Stimulated activated CD8-positive, alpha-beta memory T cell treated with anti-CD3 and anti-CD28 coated beads, Interleukin-2, amount 100 ng/mL, for 1 hour (primary cell): ENCODE results near the gene PGD.
"Not testable (repeated sequence)": the region's sequence is repeated elsewhere in the genome, so short reads cannot be mapped to it uniquely, and the experiment has no call there.

Experiments
- DNase-seq, 2 donors: peaks; one replicate each; pipeline ENCODE4 v3.0.0-alpha.2; 2020; ENCODE audit warnings: low read depth in 2 of 2

PGD gene

GRCh38 chr1:10398734-10399443, at the start of gene PGD:
Gene PGD, plus strand, starts transcription at chr1:10399064. Its CDS starts 54 bp downstream, at chr1:10399118.
- DNase-seq, result peak; percentile 93 to 97

GRCh38 chr1:10353282-10353681, 45.6 kb upstream of the PGD start:
- no peak for DNase-seq

DNA sequence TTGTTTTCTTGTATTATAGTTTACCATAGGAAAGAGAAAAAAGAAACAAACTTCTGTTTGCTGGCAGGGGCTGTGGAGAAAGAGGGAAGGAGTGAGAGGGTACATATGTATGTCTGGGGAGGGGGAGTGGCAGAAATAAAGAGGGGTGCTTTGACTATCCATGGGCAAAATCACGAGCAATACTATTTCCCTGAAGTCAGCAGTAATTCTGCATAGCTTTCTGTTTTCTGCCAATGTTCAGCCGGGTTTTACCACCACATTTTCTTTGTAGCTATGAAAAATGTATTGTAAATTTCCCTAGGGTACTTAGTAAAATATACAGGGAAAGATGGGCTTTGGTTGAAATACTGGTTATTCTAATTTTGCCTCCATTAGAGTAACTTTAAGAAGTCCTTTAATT, 45.2 kb upstream of the PGD start:
- DNase-seq, result no peak

DNA sequence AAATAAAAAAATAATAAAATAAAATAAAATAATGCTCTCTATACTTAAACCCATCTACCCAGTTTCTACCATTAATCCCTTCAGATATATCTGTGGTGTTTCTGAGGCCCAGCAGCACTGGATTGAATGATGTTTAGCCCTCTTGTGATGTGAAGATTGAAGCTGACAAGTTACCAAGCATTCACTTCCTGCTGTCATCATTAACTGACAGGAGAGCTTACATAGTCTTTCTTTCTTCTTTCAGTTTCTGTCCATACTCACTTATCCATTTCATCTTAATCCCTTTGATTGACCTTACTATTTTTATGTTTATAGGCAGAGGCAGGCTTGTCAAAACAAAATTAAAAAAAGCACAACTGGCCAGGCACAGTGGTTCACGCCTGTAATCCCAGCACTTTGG, 38.8 kb upstream of the PGD start:
- no peak for DNase-seq

- DNase-seq, result no peak
These were observed 37.3 kb upstream of the PGD start for GRCh38 chr1:10361515-10361914.

GRCh38 chr1:10368194-10368593, 30.7 kb upstream of the PGD start:
- no peak for DNase-seq

DNA sequence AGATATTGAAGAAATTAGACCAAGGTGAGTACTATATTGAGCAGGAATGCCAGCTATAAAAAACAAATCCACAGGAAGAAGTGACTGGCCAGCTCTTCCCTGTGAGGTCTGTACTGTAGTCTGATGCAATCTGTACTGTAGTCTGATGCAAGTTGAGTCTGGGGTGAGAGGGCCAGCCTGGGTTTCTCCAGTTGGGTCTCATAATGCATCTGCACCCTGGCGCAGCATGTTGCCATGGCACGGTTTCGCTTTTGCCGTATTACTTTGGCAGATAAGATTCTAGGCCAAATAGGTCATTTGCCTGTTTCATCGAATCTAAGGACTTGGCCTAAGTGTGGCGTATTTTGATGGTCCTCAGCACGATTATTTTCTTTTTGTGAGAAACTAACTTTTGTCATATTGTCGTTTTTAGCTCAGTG, 24.4 kb upstream of the PGD start:
- DNase-seq, result no peak

DNA sequence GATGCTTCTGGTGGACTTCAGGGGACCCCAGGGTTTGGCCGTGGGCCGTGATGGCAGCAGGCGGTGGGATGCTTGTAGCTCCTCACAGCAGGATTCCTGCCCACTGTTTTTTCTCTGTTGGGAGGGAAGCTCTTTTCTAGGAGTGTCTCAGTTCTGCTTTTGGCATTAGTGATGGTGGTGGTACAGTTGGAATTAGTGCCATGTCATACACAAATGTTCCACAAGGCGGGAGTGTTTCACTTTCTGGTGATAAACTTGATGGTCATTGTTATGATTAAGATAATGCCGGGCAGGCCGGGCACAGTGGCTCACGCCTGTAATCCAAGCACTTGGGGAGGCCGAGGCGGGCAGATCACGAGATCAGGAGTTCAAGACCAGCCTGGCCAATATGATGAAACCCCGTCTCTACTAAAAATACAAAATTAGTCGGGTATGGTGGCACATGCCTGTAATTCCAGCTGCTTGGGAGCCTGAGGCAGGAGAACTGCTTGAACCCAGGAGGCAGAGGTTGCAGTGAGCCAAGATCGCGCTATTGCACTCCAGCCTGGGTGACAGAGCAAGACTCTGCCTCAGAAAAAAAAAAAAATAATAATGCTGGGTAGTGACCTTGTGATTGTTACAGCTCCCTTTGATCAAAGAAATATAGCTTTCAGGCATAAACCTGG, 21.4 kb upstream of the PGD start:
- DNase-seq, result not testable (repeated sequence)

GRCh38 chr1:10378081-10378841, 20.6 kb upstream of the PGD start:
- no peak for DNase-seq

DNA sequence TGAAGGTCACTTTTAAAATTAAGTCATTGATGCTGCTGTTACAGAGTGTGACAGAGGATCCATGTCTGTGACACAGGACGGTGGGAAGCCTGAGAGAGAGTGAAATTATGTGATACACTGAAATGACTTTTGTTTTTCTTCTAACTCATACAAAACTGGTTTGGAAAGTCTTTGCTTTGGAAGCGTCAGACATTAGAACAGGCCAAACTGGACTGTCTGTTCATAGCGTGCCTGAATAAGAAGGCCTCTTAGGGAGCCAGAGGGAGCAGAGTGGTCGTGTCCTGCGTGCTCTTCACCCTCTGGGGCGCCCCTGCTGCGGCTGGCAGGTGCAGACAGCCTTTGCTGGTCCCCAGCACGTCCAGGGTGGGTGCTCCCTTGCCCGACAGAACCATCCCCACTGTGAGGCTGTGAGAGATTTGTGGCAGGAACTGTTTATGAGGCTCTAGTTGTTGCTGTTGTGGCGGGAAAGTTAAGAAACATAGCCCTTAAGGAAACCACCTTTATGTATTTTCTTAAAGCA, 19.7 kb upstream of the PGD start:
- no peak for DNase-seq

DNA sequence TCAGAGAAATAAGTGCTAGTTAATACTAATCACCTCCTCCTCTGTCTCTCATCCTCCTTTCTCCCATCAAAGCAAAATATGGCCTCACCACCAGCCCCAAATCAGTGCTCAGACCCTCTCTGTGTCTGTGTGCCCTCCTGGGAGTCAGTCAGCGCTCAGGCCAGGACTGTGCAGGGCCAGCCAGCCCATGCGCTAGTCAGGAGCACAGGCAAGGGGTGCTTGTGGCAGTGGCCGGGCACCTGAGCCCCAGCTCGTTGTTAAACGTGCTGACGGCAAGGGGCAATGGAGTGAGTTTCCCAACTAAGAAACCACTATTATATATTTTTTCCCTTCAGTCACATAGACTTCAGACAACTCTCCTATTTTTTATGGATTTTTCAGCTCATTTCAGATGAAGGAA, 19.2 kb upstream of the PGD start:
- DNase-seq, result no peak

GRCh38 chr1:10380594-10381275, 18.1 kb upstream of the PGD start:
- no peak for DNase-seq

DNA sequence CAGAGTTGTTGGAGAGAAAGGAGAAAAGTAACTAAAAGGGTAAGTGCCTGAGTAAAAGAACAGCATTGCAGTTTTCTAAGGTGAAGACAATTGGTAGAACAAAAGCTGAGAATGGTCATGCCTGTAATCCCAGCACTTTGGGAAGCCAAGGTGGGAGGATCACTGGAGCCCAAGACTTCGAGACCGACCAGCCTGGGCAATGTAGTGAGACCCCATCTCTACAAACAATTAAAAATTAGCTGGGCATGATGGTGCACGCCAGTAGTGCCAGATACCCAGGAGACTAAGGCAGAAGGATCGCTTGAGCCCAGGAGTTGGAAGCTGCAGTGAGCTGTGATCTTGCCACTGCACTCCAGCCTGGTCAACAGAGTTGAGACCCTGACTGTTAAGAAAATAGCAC, 15.2 kb upstream of the PGD start:
- DNase-seq, result no peak

- DNase-seq, result no peak
These were observed 14.6 kb upstream of the PGD start for GRCh38 chr1:10384219-10384618.

GRCh38 chr1:10386761-10387676, 11.8 kb upstream of the PGD start:
- DNase-seq, result no peak

GRCh38 chr1:10387677-10388386, 11.0 kb upstream of the PGD start:
- no peak for DNase-seq

DNA sequence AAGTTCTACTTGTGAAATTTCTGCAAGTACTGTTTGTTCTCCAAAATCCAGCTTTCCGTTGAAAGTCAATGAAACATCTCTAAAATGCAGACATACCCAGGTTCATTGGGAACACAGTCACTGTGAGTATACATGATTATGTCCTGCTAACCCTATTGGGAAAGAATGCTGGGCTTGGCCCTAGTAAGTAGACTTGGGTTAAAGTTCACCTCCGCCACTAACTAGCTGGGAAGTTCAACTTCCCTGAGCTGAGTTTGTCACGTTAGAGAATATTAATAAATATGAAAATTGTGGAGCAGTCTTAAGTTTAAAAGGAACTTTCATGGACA, 10.5 kb upstream of the PGD start:
- no peak for DNase-seq

DNA sequence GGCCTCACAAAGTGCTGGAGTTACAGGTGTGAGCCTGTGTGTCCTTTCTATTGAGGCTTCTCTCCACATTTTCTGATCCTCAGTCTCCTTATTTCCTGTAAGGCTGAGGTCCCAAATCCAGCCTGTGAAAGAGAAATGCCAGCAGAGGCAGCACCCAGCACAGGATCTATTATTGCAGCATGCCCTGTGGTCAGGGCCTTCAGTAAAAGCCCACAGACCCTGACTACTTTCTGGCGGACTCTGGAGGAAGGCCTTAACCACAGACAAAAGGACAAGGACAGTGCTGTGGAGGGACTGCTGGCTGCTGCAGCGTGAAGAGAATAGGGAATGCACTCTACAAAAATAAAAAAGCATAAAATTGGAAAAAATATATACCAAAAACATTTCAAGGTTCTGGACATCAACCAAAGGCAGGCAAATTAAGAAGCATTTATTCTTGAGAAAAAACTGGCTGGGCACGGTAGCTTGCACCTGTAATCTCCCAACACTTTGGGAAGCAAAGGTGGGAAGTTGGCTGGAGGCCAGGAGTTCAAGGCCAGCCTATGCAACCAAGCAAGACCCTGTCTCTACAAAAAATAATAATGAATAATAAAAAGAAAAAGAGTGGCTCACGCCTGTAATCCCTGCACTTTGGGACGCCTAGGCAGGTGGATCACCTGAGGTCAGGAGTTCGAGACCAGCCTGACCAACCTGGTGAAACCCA, 9.4 kb upstream of the PGD start:
- no peak for DNase-seq

DNA sequence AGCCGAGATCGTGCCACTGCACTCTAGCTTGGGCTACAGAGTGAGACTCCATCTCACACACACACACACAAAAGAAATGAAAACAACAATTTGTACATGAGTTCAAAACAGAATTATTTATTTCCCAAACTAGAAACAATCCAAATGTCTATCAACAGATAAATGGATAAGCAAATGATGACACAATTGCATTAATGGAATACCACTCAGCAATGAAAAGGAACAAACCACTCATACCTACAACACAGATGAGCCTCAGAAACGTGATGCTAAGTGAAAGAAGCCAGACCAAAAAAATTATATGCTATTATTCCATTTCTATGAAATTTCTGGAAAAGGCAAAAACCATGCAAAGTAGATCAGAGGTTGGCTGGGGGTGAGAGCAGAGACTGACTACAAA, 2.0 kb upstream of the PGD start:
- DNase-seq, result no peak

- DNase-seq, result no peak
These were observed 558 bp upstream of the PGD start for GRCh38 chr1:10398278-10398733.
